ENCODE results near the gene NCOA6.

GRCh38 chr20:34703424-34704176 lies 121.9 kb downstream of the NCOA6 start:
- TF ChIP-seq GATA2 (IDR thresholded peaks at IDR 0.05; ENCODE audit: low read depth, low read length): no peak
- no peak for TF ChIP-seq GATA3 (IDR thresholded peaks at IDR 0.05; ENCODE audit: low read depth, low read length)
